GM19463 (cell line): ENCODE measurements around the gene PAQR5.
"Not testable (repeated sequence)": the region's sequence is repeated elsewhere in the genome, so short reads cannot be mapped to it uniquely, and the experiment has no call there.

Source experiments
- ATAC-seq: cut with Tn5 transposase; IDR thresholded peaks from one replicate; pipeline ENCODE4 v1.9.1; 2021; ENCODE audit warnings: mild to moderate bottlenecking, moderate library complexity; ENCODE audit not compliant: unreplicated experiment

The PAQR5 gene

GRCh38 chr15:69415381-69415780, 116.7 kb downstream of the PAQR5 start:
- ATAC-seq = no peak

- no peak for ATAC-seq
These were observed 118.9 kb downstream of the PAQR5 start for GRCh38 chr15:69417581-69417980.

GRCh38 chr15:69421498-69421897, 122.8 kb downstream of the PAQR5 start:
- no peak for ATAC-seq

- ATAC-seq = no peak
These were observed 123.7 kb downstream of the PAQR5 start for GRCh38 chr15:69422336-69422895.

DNA sequence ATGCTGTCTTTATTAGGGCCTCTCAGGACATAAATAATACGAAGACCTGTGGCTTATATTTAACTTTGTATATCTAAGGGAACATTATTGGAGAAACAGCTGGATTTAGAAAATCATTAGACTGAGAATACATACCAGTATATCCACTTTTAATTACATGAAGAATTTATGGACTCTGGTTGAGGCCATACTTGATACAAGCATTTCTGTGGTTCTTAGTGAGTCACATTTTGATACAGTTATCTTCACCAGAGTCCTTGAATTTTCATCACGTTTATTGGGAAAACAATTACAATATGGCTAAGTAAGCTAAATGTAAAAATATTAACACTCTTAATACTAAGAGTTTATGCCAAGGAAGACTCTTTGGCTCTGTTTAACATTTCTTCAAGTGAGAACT, 125.3 kb downstream of the PAQR5 start:
- ATAC-seq = no peak

GRCh38 chr15:69424748-69425413, 126.2 kb downstream of the PAQR5 start:
- no peak for ATAC-seq

GRCh38 chr15:69433831-69434230, 135.1 kb downstream of the PAQR5 start:
- ATAC-seq = no peak

- ATAC-seq = no peak
These were observed 135.5 kb downstream of the PAQR5 start for GRCh38 chr15:69434238-69434637.

DNA sequence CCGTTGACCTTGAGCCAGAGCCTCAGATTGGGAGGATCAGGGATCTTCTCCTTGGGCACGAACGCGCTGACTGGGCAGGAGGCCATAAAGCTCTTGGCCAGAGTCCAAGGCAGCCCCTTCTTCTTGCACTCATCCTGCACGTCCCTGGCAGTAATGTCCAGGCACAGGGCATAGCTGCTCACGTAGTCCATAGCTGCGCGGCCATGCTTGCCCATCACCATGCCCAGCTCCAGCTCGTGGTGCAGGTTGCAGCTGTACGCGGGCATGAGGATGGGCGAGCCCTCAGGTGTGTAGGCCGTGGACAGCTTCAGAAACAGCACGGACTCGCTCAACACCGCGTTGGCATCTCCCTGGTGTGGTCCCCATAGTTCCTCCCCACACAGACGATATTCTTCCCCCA, 136.0 kb downstream of the PAQR5 start:
- ATAC-seq = no peak

DNA sequence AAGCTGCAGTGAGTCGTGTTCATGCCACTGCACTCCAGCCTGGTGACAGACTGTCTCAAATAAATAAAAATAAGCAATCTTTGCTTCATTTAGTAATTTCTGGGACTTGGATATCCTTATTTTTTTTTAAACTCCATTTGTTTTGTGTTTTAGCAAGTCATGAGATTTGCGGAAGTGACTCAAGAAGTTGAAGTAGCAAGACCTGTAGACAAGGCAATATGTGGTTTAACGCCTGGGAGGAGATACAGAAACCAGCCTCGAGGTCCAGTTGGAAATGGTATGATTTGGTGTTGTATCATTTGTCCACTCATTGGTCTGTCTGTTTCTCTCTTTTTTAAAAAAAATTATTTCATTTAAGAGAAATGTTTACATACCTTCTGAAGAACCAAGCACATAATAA, 137.3 kb downstream of the PAQR5 start:
- ATAC-seq = no peak

DNA sequence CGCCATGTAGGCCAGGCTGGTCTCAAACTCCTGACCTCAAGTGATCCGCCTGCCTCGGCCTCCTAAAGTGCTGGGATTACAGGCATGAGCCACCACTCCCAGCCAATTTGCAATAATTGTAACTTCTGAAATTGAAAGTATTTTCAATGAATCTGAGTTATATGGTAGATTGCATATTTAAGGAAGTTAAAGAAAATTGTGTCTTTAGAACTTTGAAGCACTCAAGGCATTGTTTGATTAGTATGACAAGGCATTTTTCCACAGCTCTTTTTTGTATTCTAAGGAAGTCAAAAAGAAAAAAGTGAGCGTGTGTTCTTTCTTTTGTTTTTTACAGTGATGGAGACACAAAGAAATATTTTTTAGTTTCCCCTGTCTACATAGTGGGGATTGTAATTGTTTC, 138.2 kb downstream of the PAQR5 start:
- no peak for ATAC-seq

DNA sequence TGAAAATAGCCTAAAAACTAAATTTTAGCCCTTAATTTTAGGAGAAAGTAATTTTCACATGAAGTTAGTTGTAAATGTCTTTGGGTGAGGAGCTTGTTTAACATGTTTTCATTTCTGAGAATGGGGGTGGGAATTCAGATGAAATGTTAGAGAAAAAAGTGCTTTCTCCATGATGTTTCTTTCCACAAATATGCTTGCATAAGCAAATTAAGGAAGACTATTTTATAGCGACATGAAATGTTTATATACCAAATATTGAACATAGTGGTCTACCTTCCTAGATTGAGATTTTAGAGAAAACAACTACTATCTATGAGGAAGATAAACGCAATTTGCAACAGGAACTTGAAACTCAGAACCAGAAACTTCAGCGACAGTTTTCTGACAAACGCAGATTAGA, 140.9 kb downstream of the PAQR5 start:
- no peak for ATAC-seq

DNA sequence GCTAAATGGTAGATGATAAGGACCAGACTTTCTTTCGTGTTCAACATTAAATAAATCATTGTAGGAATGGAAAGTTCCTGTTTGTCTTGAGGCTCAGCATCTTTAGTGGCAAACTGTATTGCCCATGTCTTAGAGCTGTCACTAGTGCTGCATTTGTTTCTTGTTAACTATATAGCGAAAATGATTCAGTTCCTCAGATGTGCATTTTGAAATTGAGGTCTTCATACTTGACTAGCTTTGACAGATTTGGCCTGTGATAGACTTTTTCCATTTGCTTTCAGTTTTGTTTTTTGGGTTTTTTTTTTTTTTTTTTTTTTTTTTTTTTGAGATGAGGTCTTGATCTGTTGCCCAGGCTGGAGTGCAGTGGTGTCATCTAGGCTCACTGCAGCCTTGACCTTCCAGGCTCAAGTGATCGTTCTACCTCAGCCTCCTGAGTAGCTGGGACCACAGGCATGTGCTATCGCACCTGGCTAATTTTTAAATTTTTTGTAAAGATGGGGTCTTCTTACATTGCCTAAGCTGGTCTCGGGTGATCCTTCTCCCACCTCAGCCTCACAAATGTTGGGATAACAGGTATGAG, 144.4 kb downstream of the PAQR5 start:
- no peak for ATAC-seq

DNA sequence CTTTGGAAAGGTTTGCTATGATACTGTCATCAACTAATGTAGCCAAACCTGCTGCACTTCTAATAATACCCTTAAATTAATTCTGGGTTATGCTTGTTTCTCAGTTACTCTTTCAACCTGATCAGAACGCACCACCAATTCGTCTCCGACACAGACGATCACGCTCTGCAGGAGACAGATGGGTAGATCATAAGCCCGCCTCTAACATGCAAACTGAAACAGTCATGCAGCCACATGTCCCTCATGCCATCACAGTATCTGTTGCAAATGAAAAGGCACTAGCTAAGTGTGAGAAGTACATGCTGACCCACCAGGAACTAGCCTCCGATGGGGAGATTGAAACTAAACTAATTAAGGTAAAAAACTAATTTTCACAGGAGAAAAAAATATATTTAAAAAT, 146.0 kb downstream of the PAQR5 start:
- ATAC-seq = no peak

- no peak for ATAC-seq
These were observed 148.2 kb downstream of the PAQR5 start for GRCh38 chr15:69446953-69447352.

GRCh38 chr15:69450221-69450620, 151.5 kb downstream of the PAQR5 start:
- ATAC-seq = not testable (repeated sequence)

DNA sequence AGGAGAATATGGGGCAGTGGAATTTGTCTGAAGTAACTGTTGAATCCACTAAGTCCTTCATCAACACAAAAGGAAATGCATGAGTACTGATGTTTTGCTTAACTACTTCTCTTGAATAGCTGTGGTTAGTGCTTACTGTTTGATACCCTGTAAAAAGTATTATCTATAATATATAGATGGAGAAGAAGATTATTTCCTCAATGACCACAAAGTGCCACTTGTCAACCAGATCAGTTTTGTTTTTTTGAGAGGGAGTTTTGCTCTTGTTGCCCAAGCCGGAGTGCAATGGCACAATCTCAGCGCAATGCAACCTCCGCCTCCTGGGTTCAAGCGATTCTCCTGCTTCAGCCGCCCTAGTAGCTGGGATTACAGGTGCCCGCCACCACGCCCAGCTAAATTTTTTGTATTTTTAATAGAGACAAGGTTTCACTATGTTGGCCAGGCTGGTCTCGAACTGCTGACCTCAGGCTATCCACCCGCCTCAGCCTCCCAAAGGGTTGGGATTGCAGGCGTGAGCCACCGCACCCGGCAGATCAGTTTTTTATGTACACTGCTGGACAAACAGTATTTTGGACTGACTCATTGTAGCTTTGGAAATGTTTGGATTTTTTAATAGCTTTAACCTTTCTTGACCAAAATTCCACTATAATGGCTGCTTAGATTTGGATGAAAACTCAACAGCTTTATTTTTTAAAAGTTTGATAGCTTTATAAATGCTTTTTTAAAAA, 152.4 kb downstream of the PAQR5 start:
- no peak for ATAC-seq

DNA sequence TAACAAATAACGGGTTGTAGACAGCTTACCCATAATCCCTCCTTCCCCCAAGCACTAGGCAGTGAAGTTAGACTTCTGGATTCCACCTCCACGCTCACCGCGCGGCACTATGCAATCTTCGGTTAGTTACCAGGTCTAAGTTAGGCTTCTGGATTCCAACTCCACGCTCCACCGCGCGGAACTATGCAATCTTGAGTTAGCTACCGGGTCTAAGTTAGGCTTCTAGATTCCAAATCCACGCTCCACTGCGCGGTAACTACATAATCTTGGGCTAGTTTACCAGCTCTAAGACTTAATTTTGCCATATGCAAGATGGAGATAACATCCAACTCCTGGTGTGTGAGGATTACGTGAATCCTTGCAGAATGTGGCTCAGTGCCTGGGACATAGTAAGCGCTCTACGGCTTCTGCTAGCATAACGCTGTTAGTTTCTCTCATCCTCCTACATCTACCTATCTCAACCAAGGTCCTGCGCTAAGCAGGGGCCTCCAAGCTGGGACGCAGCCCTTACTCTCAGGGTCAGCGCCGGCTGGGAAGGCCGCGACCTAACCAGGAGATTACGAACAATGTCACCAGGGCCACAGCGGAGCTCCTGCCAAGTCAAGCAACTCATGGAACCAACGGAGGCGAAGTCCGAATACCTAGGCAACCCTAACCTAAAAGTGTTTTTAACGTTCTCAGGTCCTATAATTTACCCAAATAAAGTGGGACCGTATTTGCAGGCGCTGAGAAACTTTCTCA, 153.4 kb downstream of the PAQR5 start:
- peak; percentile 39 for ATAC-seq

DNA sequence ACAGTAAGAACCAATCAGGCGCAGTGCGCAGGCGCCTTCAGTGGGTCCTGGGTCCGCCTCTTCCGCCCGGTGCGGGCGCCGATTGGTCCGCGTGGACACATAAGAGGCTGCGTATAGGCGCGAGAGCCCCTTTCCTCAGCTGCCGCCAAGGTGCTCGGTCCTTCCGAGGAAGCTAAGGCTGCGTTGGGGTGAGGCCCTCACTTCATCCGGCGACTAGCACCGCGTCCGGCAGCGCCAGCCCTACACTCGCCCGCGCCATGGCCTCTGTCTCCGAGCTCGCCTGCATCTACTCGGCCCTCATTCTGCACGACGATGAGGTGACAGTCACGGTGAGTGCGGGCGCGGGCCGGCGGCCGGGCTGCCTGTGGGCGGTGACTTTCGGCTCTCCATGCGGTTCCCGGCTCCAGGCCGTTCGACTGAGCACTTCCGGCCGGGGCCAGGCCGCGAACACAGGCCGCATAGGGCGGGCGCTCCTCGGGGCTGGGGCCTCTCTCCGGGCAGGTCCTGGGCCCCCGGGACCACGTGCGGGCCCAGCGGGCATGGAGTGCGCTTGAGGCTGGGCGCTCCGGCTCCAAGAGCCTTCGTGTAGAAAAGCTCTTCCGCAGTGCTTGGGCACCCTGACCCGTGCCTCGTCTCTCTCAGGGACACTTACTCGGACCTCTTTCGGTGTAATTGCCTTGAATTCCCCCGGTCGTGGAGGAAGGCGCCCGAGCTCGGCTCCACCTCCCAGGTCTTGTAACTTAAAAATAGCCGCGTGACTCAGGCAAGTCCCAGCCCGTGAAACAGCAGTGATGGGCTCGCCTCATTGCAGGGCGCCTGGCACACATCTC, 154.2 kb downstream of the PAQR5 start, which contains the start of gene RPLP1:
RPLP1 (plus strand) TSS at position 127 of the 830 bp plus-strand sequence; CDS start at position 258, 131 bp downstream.
- peak; percentile 82 for ATAC-seq

- ATAC-seq = no peak
These were observed 156.2 kb downstream of the PAQR5 start for GRCh38 chr15:69454953-69455352.
